ENCODE results near the gene ITCH. TPM values are rescaled to one million over a fixed set of nuclear protein-coding genes. Genes with fewer than 3 reads are reported as not detected.
A peak's percentile ranks its signal among the peaks of the same experiment; 100 is the strongest.
"Not testable (repeated sequence)": the region's sequence is repeated elsewhere in the genome, so short reads cannot be mapped to it uniquely, and the experiment has no call there.

Gene ITCH
- total and polyA plus RNA-seq, 11 donors = 6.0 to 49.0 (median 39.5) TPM

GRCh38 chr20:34437330-34437986, 74.4 kb downstream of the ITCH start:
- H3K27me3 ChIP-seq = no peaks in the 10 kb centered on the region
- ATAC-seq = peak; percentile 66 to 93 (median 73)
- DNase-seq = no peak
- intact Hi-C loops (cut with DNase I) = no loop called here
- peaks cover 0 to 32% (median 18%) of the 10 kb centered on the region in 12 donors for H3K4me1 ChIP-seq
- no peaks in the 10 kb centered on the region for H3K9me3 ChIP-seq
- TF ChIP-seq POLR2A (IDR thresholded peaks at IDR 0.05) (no peak), CTCF (IDR thresholded peaks at IDR 0.05) (no peak)
- 41 to 57% (median 53%) methylated on average over 6 of the region's 6 CpGs for WGBS, 4 donors
- no peak overlapping the region for H3K4me3 ChIP-seq
- H3K27ac ChIP-seq = peak overlapping the region; percentile 14 to 74 (median 61)
- peaks cover 0 to 65% (median 47%) of the 10 kb centered on the region in 9 donors for H3K36me3 ChIP-seq

GRCh38 chr20:34439168-34439567, 76.1 kb downstream of the ITCH start:
- no peak for DNase-seq
- H3K9me3 ChIP-seq = no peaks in the 10 kb centered on the region

GRCh38 chr20:34441423-34441822, 78.3 kb downstream of the ITCH start:
- H3K9me3 ChIP-seq; intact Hi-C loops (cut with DNase I); H3K27ac ChIP-seq; DNase-seq; ATAC-seq; H3K4me3 ChIP-seq; H3K27me3 ChIP-seq: not testable (repeated sequence)
- Histone ChIP-seq H3K36me3 (peaks cover 0 to 92% (median 86%) of the 10 kb centered on the region in 9 donors), H3K4me1 (peaks cover 0 to 20% (median 12%) of the 10 kb centered on the region in 12 donors)
- WGBS, 4 donors = 97 to 100% (median 98%) methylated on average over 3 of the region's 3 CpGs

More at GRCh38 chr20:34439168-34439567, 76.1 kb downstream of the ITCH start:
- Histone ChIP-seq H3K27ac (no peak overlapping the region), H3K4me1 (peaks cover 0 to 32% (median 18%) of the 10 kb centered on the region in 12 donors), H3K4me3 (no peak overlapping the region), H3K36me3 (peaks cover 0 to 75% (median 64%) of the 10 kb centered on the region in 9 donors), H3K27me3 (no peaks in the 10 kb centered on the region)
- ATAC-seq = no peak
- 82 to 86% (median 83%) methylated on average over 5 of the region's 5 CpGs for WGBS, 4 donors
- intact Hi-C loops (cut with DNase I) = no loop called here
- TF ChIP-seq CTCF (IDR thresholded peaks at IDR 0.05) (no peak), POLR2A (IDR thresholded peaks at IDR 0.05) (no peak)

GRCh38 chr20:34443546-34443945, 80.5 kb downstream of the ITCH start:
- WGBS, 4 donors = 93 to 98% (median 97%) methylated on average over 3 of the region's 3 CpGs
- TF ChIP-seq POLR2A (IDR thresholded peaks at IDR 0.05) (no peak), CTCF (IDR thresholded peaks at IDR 0.05) (no peak)

More at GRCh38 chr20:34443546-34443945, 80.5 kb downstream of the ITCH start:
- intact Hi-C loops (cut with DNase I) = no loop called here
- Histone ChIP-seq H3K27ac (no peak overlapping the region), H3K4me3 (no peak overlapping the region), H3K36me3 (peaks cover 0 to 100% (median 98%) of the 10 kb centered on the region in 9 donors), H3K9me3 (no peaks in the 10 kb centered on the region), H3K4me1 (peaks cover 0 to 5% (median 0%) of the 10 kb centered on the region in 12 donors), H3K27me3 (no peaks in the 10 kb centered on the region)
- DNase-seq = no peak
- no peak for ATAC-seq
